HCT116 (cell line): ENCODE results near the gene COG8. TPM values are rescaled to one million over a fixed set of nuclear protein-coding genes. Genes with fewer than 3 reads are reported as not detected.

Source experiments
- ATAC-seq: fragments of 200-7000 bp; cut with Tn5 transposase; 2 replicates; pipeline ENCODE4 v1.9.1; 2020; ENCODE audit warnings: mild to moderate bottlenecking, moderate library complexity
- BruUV-seq: library from RNA; stranded (reverse); fragments of 400-500 nt; replicated peaks from 2 replicates; lab custom pipeline; 2021; lab: Mats Ljungman, UMichigan
- CTCF ChIA-PET: fragments of 300-600 bp; sonication (Branson Sonifier 250); formaldehyde crosslinking; loops from one replicate; lab custom pipeline; 2021; ENCODE audit warnings: antibody characterized with exemption; lab: Charles Lee
- POLR2A ChIA-PET: fragments of 300-600, 350-600 bp; sonication (Branson Sonifier 250); formaldehyde crosslinking; loops from one replicate; lab custom pipeline; 2021; ENCODE audit warnings: antibody characterized with exemption; lab: Charles Lee
- RAD21 ChIA-PET, 2 experiments: fragments of 300-600 bp; sonication (Branson Sonifier 250); formaldehyde crosslinking; loops; one replicate each; lab custom pipeline; 2023; ENCODE audit warnings: low total read pairs in 2 of 2; ENCODE audit not compliant: uncharacterized antibody in 2 of 2, unreplicated experiment in 2 of 2, low non-redundant PET in 1 of 2; lab: Charles Lee
- DNase-seq: peaks from one replicate; pipeline ENCODE4 v3.0.0-alpha.2; 2010; ENCODE audit warnings: low read depth, low spot score
- H2AFZ ChIP-seq: fragments of 200-600 bp; shearing (Covaris generic), sonication (generic); 2 replicates; pipeline ENCODE4 v1.6.1; 2017; ENCODE audit warnings: low read depth, mixed run types, mixed read lengths, antibody characterized with exemption, low read length; ENCODE audit not compliant: poor library complexity, severe bottlenecking
- H3K27ac ChIP-seq: 2 replicates; pipeline ENCODE4 v1.5.1; 2012; ENCODE audit warnings: low read depth, low read length
- H3K27me3 ChIP-seq: fragments of 200-600 bp; sonication (generic); 2 replicates; pipeline ENCODE4 v1.6.1; 2016; ENCODE audit warnings: mixed run types, low read length, mixed read lengths; ENCODE audit not compliant: insufficient read depth
- H3K36me3 ChIP-seq, 2 experiments: fragments of 200-500 bp in 1 of 2; fragments of 200-600 bp in 1 of 2; sonication (Bioruptor generic) in 1 of 2; sonication (generic) in 1 of 2; 2 replicates each; pipeline versions ENCODE4 v1.5.1 to v1.6.1; 2014 to 2016; ENCODE audit warnings: low read length in 2 of 2, inconsistent platforms in 1 of 2, mixed read lengths in 1 of 2, mixed run types in 1 of 2; ENCODE audit not compliant: insufficient read depth in 2 of 2, control insufficient read depth in 1 of 2
- H3K4me1 ChIP-seq, 2 experiments: fragments of 200-600 bp in 1 of 2; sonication (generic) in 1 of 2; 2 replicates each; pipeline versions ENCODE4 v1.5.1 to v1.6.1; 2012 to 2017; ENCODE audit warnings: low read length in 2 of 2, inconsistent platforms in 1 of 2, mild to moderate bottlenecking in 1 of 2, mixed read lengths in 1 of 2, mixed run types in 1 of 2, moderate library complexity in 1 of 2; ENCODE audit not compliant: insufficient read depth in 2 of 2, control insufficient read depth in 1 of 2
- H3K4me2 ChIP-seq: fragments of 200-600 bp; sonication (generic); 2 replicates; pipeline ENCODE4 v1.6.1; 2017; ENCODE audit warnings: mixed run types, low read length, mixed read lengths
- H3K4me3 ChIP-seq, 2 experiments: fragments of 200-600 bp in 1 of 2; sonication (generic) in 1 of 2; replicated peaks in 1 of 2; 2 replicates each; pipeline ENCODE4 v1.5.1; 2011 to 2016; ENCODE audit warnings: low read length in 2 of 2, control low read depth in 1 of 2, low read depth in 1 of 2, mild to moderate bottlenecking in 1 of 2, mixed read lengths in 1 of 2, mixed run types in 1 of 2
- H3K79me2 ChIP-seq: fragments of 200-600 bp; sonication (generic); 2 replicates; pipeline ENCODE4 v1.6.1; 2017; ENCODE audit warnings: mild to moderate bottlenecking, mixed run types, low read length, moderate library complexity, mixed read lengths; ENCODE audit not compliant: insufficient read depth
- H3K9ac ChIP-seq: fragments of 200-600 bp; sonication (generic); 2 replicates; pipeline ENCODE4 v1.6.1; 2016; ENCODE audit warnings: low read length, mixed read lengths
- H3K9me2 ChIP-seq: fragments of 200-600 bp; sonication (generic), shearing (Covaris generic); 2 replicates; pipeline ENCODE4 v1.6.1; 2017; ENCODE audit warnings: mixed run types, mild to moderate bottlenecking, moderate library complexity; ENCODE audit not compliant: insufficient read depth
- H3K9me3 ChIP-seq, 2 experiments: fragments of 200-500 bp in 1 of 2; fragments of 200-600 bp in 1 of 2; sonication (Bioruptor generic) in 1 of 2; sonication (generic) in 1 of 2; 2 replicates each; pipeline ENCODE4 v1.6.1; 2014 to 2017; ENCODE audit warnings: low read length in 2 of 2, mixed read lengths in 2 of 2, inconsistent platforms in 1 of 2, low read depth in 1 of 2, mild to moderate bottlenecking in 1 of 2, mixed run types in 1 of 2, moderate library complexity in 1 of 2; ENCODE audit not compliant: control insufficient read depth in 1 of 2, insufficient read depth in 1 of 2
- H4K20me1 ChIP-seq: fragments of 200-600 bp; sonication (generic), shearing (Covaris generic); 2 replicates; pipeline ENCODE4 v1.6.1; 2017; ENCODE audit warnings: mixed run types, mild to moderate bottlenecking, moderate library complexity; ENCODE audit not compliant: insufficient read depth
- CBX3 ChIP-seq: IDR thresholded peaks from 2 replicates; pipeline ENCODE4 v1.6.1; 2012; ENCODE audit warnings: low read depth
- CEBPB ChIP-seq: IDR thresholded peaks from 2 replicates; pipeline ENCODE4 v1.6.1; 2012; ENCODE audit warnings: low read depth
- ELF1 ChIP-seq: IDR thresholded peaks from 2 replicates; pipeline ENCODE4 v1.6.1; 2012; ENCODE audit warnings: low read depth, borderline replicate concordance
- EZH2phosphoT487 ChIP-seq: fragments of 200-600 bp; IDR thresholded peaks from 2 replicates; pipeline ENCODE4 v1.6.1; 2018; ENCODE audit warnings: antibody characterized with exemption, borderline replicate concordance
- JUND ChIP-seq: IDR thresholded peaks from 2 replicates; pipeline ENCODE4 v1.6.1; 2012
- POLR2A ChIP-seq: IDR thresholded peaks from 2 replicates; pipeline ENCODE4 v1.7.0; 2011; ENCODE audit warnings: borderline replicate concordance; ENCODE audit not compliant: insufficient read depth, insufficient read length; ENCODE audit errors: extremely low read depth
- POLR2AphosphoS5 ChIP-seq: IDR thresholded peaks from 2 replicates; pipeline ENCODE4 v1.6.1; 2011; ENCODE audit warnings: mild to moderate bottlenecking, low read depth, low read length, moderate library complexity
- SIN3A ChIP-seq: IDR thresholded peaks from 2 replicates; pipeline ENCODE4 v1.6.1; 2012; ENCODE audit warnings: low read depth
- SP1 ChIP-seq: IDR thresholded peaks from 2 replicates; pipeline ENCODE4 v1.6.1; 2012; ENCODE audit warnings: low read depth
- SRF ChIP-seq: IDR thresholded peaks from 2 replicates; pipeline ENCODE4 v1.6.1; 2012; ENCODE audit warnings: low read depth
- TCF7L2 ChIP-seq: IDR thresholded peaks from 2 replicates; pipeline ENCODE4 v1.7.0; 2011; ENCODE audit warnings: borderline replicate concordance, inconsistent platforms; ENCODE audit not compliant: insufficient read depth, insufficient read length; ENCODE audit errors: extremely low read depth
- YY1 ChIP-seq: IDR thresholded peaks from 2 replicates; pipeline ENCODE4 v1.6.1; 2011; ENCODE audit warnings: low read length, low read depth, moderate library complexity, mild to moderate bottlenecking; ENCODE audit not compliant: insufficient replicate concordance; ENCODE audit errors: extremely low read depth
- intact Hi-C: fragments of 100-400 bp; cut with micrococcal nuclease; formaldehyde crosslinking; loops from 2 replicates; pipeline ENCODE4 v1.10.0; 2022
- total RNA-seq: library from RNA; stranded (reverse); gene quantifications from one replicate; pipeline ENCODE4 v1.2.1, GENCODE V29; 2021; ENCODE audit not compliant: unreplicated experiment
- TF ChIP-seq, protein P1 (sequence below): IDR thresholded peaks from 2 replicates; pipeline ENCODE4 v1.6.1; 2012
- TF ChIP-seq, protein P2 (sequence below): IDR thresholded peaks from 2 replicates; pipeline ENCODE4 v1.6.1; 2012

The COG8 gene
- total RNA-seq, 1 experiment from 2014 or later, result 50.3 TPM

DNA sequence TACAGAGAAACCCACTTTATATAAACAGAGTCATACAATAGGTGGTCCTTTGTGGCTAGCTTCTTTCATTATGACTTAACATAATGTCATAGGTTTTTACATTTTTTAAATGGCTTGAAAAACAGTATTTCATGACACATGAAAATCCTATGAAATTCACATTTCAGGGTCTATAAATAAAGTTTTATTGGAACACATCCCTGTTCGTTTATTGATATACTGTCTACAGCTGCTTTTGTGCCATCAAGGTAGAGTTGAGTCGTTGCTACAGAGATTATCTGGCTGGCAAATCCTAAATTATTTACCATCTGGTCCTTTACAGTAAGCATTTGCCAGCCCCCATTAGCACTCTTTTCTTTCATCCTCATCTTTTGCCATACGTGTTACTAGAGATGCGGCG lies 25.9 kb downstream of the COG8 start:
- ChIA-PET RAD21 (no interaction called here), POLR2A (no interaction called here), CTCF (no interaction called here)
- H4K20me1 ChIP-seq, result no peaks in the 10 kb centered on the region
- no peak overlapping the region for H3K4me3 ChIP-seq
- no peaks in the 10 kb centered on the region for H3K9me3 ChIP-seq
- DNase-seq, result no peak
- H3K9ac ChIP-seq, result no peak overlapping the region
- BruUV-seq, result no TSS peak
- intact Hi-C loops, result no loop called here
- no peak overlapping the region for H3K27ac ChIP-seq
- no peaks in the 10 kb centered on the region for H3K27me3 ChIP-seq
- H3K36me3 ChIP-seq, result peaks cover 16 to 29% of the 10 kb centered on the region in 2 experiments; a peak in 3 of 4 replicates
- H3K4me1 ChIP-seq, result peaks cover 6 to 14% of the 10 kb centered on the region in 2 experiments
- no peak overlapping the region for H3K4me2 ChIP-seq
- H3K9me2 ChIP-seq, result no peaks in the 10 kb centered on the region
- TF ChIP-seq SRF (no peak), YY1 (no peak), TCF7L2 (no peak), CEBPB (no peak), CBX3 (no peak), POLR2A (no peak), SP1 (no peak), SIN3A (no peak), POLR2AphosphoS5 (no peak), ELF1 (no peak), JUND (no peak), EZH2phosphoT487 (no peak)
- TF ChIP-seq, protein P1, sequence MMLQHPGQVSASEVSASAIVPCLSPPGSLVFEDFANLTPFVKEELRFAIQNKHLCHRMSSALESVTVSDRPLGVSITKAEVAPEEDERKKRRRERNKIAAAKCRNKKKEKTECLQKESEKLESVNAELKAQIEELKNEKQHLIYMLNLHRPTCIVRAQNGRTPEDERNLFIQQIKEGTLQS, result no peak
- TF ChIP-seq, protein P2, sequence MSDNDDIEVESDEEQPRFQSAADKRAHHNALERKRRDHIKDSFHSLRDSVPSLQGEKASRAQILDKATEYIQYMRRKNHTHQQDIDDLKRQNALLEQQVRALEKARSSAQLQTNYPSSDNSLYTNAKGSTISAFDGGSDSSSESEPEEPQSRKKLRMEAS, result no peak
- H2AFZ ChIP-seq, result no peak overlapping the region
- peaks cover 55% of the 10 kb centered on the region for H3K79me2 ChIP-seq
- ATAC-seq, result no peak
